ENCODE data around the gene DPYSL3.

DNA sequence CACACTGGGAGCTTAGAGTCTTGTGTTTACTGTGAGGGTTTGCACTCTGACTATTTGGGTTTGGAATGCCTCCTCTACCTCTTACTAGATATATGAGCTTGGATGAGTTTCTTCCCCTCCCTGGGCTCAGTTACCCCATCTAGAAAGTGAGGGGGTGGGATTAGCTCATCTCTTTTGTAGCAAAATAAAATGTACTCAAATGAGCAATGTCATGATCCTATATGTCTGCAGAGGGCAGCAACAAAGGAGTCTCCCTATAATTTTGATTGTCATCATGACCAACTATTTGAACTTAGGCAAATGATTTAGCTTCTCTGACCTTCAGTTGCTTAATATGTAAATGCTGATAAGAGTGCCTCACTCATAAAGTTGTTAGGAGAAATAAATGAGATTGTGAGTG, 109.0 kb downstream of the DPYSL3 start:
- TF ChIP-seq ZNF274 (IDR thresholded peaks at IDR 0.05; ENCODE audit: low read depth, low read length), result no peak
- no peak for TF ChIP-seq YY1 (IDR thresholded peaks at IDR 0.05; ENCODE audit: insufficient read depth, insufficient read length)
- TF ChIP-seq SUZ12 (IDR thresholded peaks at IDR 0.05; ENCODE audit: extremely low read depth, insufficient read depth, insufficient read length), result no peak
